ENCODE results near the gene PEAR1.
A peak's percentile ranks its signal among the peaks of the same experiment; 100 is the strongest.

Gene PEAR1

GRCh38 chr1:156877433-156878170 is 15.9 kb upstream of the PEAR1 start:
- no peak overlapping the region for H2BK12ac ChIP-seq (ENCODE audit: low read length in 2 of 2)
- no peak overlapping the region for H2BK5ac ChIP-seq (ENCODE audit: low read depth, low read length, poor library complexity, severe bottlenecking)
- H4K8ac ChIP-seq (ENCODE audit: low read length), result no peak overlapping the region
- no peaks in the 10 kb centered on the region for H3K36me3 ChIP-seq (ENCODE audit: control insufficient read depth in 1 of 2, insufficient read depth in 2 of 2, low read depth in 1 of 2, low read length in 2 of 2)
- H3K4me2 ChIP-seq (ENCODE audit: low read length, poor library complexity, severe bottlenecking), result no peak overlapping the region
- H3K18ac ChIP-seq (ENCODE audit: low read depth in 1 of 2, low read length in 2 of 2), result no peak overlapping the region
- H4K91ac ChIP-seq (ENCODE audit: low read length), result no peak overlapping the region
- no peak overlapping the region for H3K27ac ChIP-seq (ENCODE audit: low read length, poor library complexity, severe bottlenecking)
- H3K4me3 ChIP-seq (ENCODE audit: insufficient read depth in 1 of 2, low read depth in 1 of 2, low read length in 2 of 2), result peak overlapping the region in 1 of 2 experiments; percentile 14
- H3K9ac ChIP-seq (ENCODE audit: low read length), result no peak overlapping the region
- DNase-seq, result no peak
- no peak overlapping the region for H2BK120ac ChIP-seq (ENCODE audit: low read depth, low read length)
- no peak overlapping the region for H3K14ac ChIP-seq (ENCODE audit: low read length in 2 of 2)
- H3K23ac ChIP-seq (ENCODE audit: low read length in 2 of 2), result no peak overlapping the region
- WGBS, result 87% methylated on average over 5 of the region's 5 CpGs
- no peak overlapping the region for H2AFZ ChIP-seq (ENCODE audit: low read depth, low read length)
- H3K27me3 ChIP-seq (ENCODE audit: control insufficient read depth in 1 of 2, insufficient read depth in 1 of 2, low read length in 2 of 2), result peaks cover 68 to 83% of the 10 kb centered on the region in 2 experiments
- H2AK5ac ChIP-seq (ENCODE audit: low read length, severe bottlenecking), result no peak overlapping the region
- no peaks in the 10 kb centered on the region for H3K4me1 ChIP-seq (ENCODE audit: control insufficient read depth, insufficient read depth, low read depth, low read length)
- H3K9me3 ChIP-seq (ENCODE audit: control insufficient read depth, low read length), result no peaks in the 10 kb centered on the region
- H3K4ac ChIP-seq (ENCODE audit: low read depth in 1 of 2, low read length in 2 of 2), result no peak overlapping the region
- H3K79me1 ChIP-seq (replicated peaks; ENCODE audit: low read length, poor library complexity, severe bottlenecking), result no peaks in the 10 kb centered on the region
- no peak overlapping the region for H2BK15ac ChIP-seq (ENCODE audit: low read depth, poor library complexity, severe bottlenecking)

GRCh38 chr1:156879876-156880275 is 13.6 kb upstream of the PEAR1 start:
- H2BK12ac ChIP-seq (ENCODE audit: low read length in 2 of 2), result no peak overlapping the region
- no peak overlapping the region for H4K91ac ChIP-seq (ENCODE audit: low read length)
- no peak overlapping the region for H2BK120ac ChIP-seq (ENCODE audit: low read depth, low read length)
- H2AFZ ChIP-seq (ENCODE audit: low read depth, low read length), result no peak overlapping the region
- no peak overlapping the region for H2BK5ac ChIP-seq (ENCODE audit: low read depth, low read length, poor library complexity, severe bottlenecking)
- no peak overlapping the region for H2AK5ac ChIP-seq (ENCODE audit: low read length, severe bottlenecking)
- 93% methylated on average over 21 of the region's 21 CpGs for WGBS
- H3K27me3 ChIP-seq (ENCODE audit: control insufficient read depth in 1 of 2, insufficient read depth in 1 of 2, low read length in 2 of 2), result peaks cover 80 to 94% of the 10 kb centered on the region in 2 experiments
- no peaks in the 10 kb centered on the region for H3K36me3 ChIP-seq (ENCODE audit: control insufficient read depth in 1 of 2, insufficient read depth in 2 of 2, low read depth in 1 of 2, low read length in 2 of 2)
- no peak overlapping the region for H3K4ac ChIP-seq (ENCODE audit: low read depth in 1 of 2, low read length in 2 of 2)
- no peak overlapping the region for H4K8ac ChIP-seq (ENCODE audit: low read length)
- no peak overlapping the region for H3K18ac ChIP-seq (ENCODE audit: low read depth in 1 of 2, low read length in 2 of 2)
- H3K4me2 ChIP-seq (ENCODE audit: low read length, poor library complexity, severe bottlenecking), result no peak overlapping the region
- H3K9ac ChIP-seq (ENCODE audit: low read length), result no peak overlapping the region
- no peak for DNase-seq
- no peaks in the 10 kb centered on the region for H3K79me1 ChIP-seq (replicated peaks; ENCODE audit: low read length, poor library complexity, severe bottlenecking)
- H3K27ac ChIP-seq (ENCODE audit: low read length, poor library complexity, severe bottlenecking), result no peak overlapping the region
- no peak overlapping the region for H3K14ac ChIP-seq (ENCODE audit: low read length in 2 of 2)
- no peak overlapping the region for H3K4me3 ChIP-seq (ENCODE audit: insufficient read depth in 1 of 2, low read depth in 1 of 2, low read length in 2 of 2)
- H3K9me3 ChIP-seq (ENCODE audit: control insufficient read depth, low read length), result no peaks in the 10 kb centered on the region
- no peak overlapping the region for H2BK15ac ChIP-seq (ENCODE audit: low read depth, poor library complexity, severe bottlenecking)
- no peaks in the 10 kb centered on the region for H3K4me1 ChIP-seq (ENCODE audit: control insufficient read depth, insufficient read depth, low read depth, low read length)
- H3K23ac ChIP-seq (ENCODE audit: low read length in 2 of 2), result no peak overlapping the region

GRCh38 chr1:156880473-156880872 is 13.0 kb upstream of the PEAR1 start:
- Histone ChIP-seq H3K4ac (ENCODE audit: low read depth in 1 of 2, low read length in 2 of 2) (no peak overlapping the region), H2BK15ac (ENCODE audit: low read depth, poor library complexity, severe bottlenecking) (no peak overlapping the region), H2BK5ac (ENCODE audit: low read depth, low read length, poor library complexity, severe bottlenecking) (no peak overlapping the region), H3K23ac (ENCODE audit: low read length in 2 of 2) (no peak overlapping the region), H3K4me2 (ENCODE audit: low read length, poor library complexity, severe bottlenecking) (no peak overlapping the region), H4K8ac (ENCODE audit: low read length) (no peak overlapping the region), H4K91ac (ENCODE audit: low read length) (peak overlapping the region; percentile 34), H3K4me3 (ENCODE audit: insufficient read depth in 1 of 2, low read depth in 1 of 2, low read length in 2 of 2) (no peak overlapping the region), H3K4me1 (ENCODE audit: control insufficient read depth, insufficient read depth, low read depth, low read length) (no peaks in the 10 kb centered on the region), H3K14ac (ENCODE audit: low read length in 2 of 2) (no peak overlapping the region), H2AFZ (ENCODE audit: low read depth, low read length) (no peak overlapping the region), H3K27me3 (ENCODE audit: control insufficient read depth in 1 of 2, insufficient read depth in 1 of 2, low read length in 2 of 2) (peaks cover 82 to 96% of the 10 kb centered on the region in 2 experiments), H2AK5ac (ENCODE audit: low read length, severe bottlenecking) (no peak overlapping the region), H3K36me3 (ENCODE audit: control insufficient read depth in 1 of 2, insufficient read depth in 2 of 2, low read depth in 1 of 2, low read length in 2 of 2) (no peaks in the 10 kb centered on the region), H3K9ac (ENCODE audit: low read length) (no peak overlapping the region), H3K9me3 (ENCODE audit: control insufficient read depth, low read length) (no peaks in the 10 kb centered on the region), H2BK120ac (ENCODE audit: low read depth, low read length) (no peak overlapping the region), H3K18ac (ENCODE audit: low read depth in 1 of 2, low read length in 2 of 2) (no peak overlapping the region), H3K79me1 (replicated peaks; ENCODE audit: low read length, poor library complexity, severe bottlenecking) (no peaks in the 10 kb centered on the region), H2BK12ac (ENCODE audit: low read length in 2 of 2) (no peak overlapping the region), H3K27ac (ENCODE audit: low read length, poor library complexity, severe bottlenecking) (no peak overlapping the region)
- DNase-seq, result no peak
- WGBS, result 80% methylated on average over 4 of the region's 5 CpGs

DNA sequence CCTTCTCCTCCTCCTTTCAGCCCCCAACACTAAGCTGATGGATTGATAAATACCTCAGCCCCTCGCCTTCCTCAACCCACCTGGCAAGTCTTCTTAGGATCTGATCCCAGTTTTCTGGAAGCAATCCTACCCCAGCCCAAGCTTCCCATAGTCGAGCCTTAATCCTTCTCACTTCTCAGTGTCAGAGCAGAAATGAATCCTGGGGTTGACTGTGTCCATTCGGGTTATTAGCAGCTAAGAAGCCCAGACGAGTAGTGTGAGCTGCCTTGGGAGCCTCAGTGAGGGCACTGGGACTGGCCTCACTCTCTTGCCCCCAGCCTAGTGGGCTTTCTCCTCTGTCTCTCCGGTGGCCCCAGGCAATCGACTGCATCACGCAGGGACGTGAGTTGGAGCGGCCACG is 12.4 kb upstream of the PEAR1 start:
- Histone ChIP-seq H2BK12ac (ENCODE audit: low read length in 2 of 2) (no peak overlapping the region), H3K4ac (ENCODE audit: low read depth in 1 of 2, low read length in 2 of 2) (no peak overlapping the region), H3K23ac (ENCODE audit: low read length in 2 of 2) (no peak overlapping the region), H2AK5ac (ENCODE audit: low read length, severe bottlenecking) (no peak overlapping the region), H3K27me3 (ENCODE audit: control insufficient read depth in 1 of 2, insufficient read depth in 1 of 2, low read length in 2 of 2) (peaks cover 82 to 96% of the 10 kb centered on the region in 2 experiments), H3K27ac (ENCODE audit: low read length, poor library complexity, severe bottlenecking) (no peak overlapping the region), H3K14ac (ENCODE audit: low read length in 2 of 2) (no peak overlapping the region), H3K79me1 (replicated peaks; ENCODE audit: low read length, poor library complexity, severe bottlenecking) (no peaks in the 10 kb centered on the region), H2BK15ac (ENCODE audit: low read depth, poor library complexity, severe bottlenecking) (no peak overlapping the region), H3K4me1 (ENCODE audit: control insufficient read depth, insufficient read depth, low read depth, low read length) (no peaks in the 10 kb centered on the region), H4K91ac (ENCODE audit: low read length) (no peak overlapping the region), H2BK120ac (ENCODE audit: low read depth, low read length) (no peak overlapping the region), H2AFZ (ENCODE audit: low read depth, low read length) (no peak overlapping the region), H2BK5ac (ENCODE audit: low read depth, low read length, poor library complexity, severe bottlenecking) (no peak overlapping the region), H3K4me2 (ENCODE audit: low read length, poor library complexity, severe bottlenecking) (no peak overlapping the region), H3K36me3 (ENCODE audit: control insufficient read depth in 1 of 2, insufficient read depth in 2 of 2, low read depth in 1 of 2, low read length in 2 of 2) (no peaks in the 10 kb centered on the region), H3K9me3 (ENCODE audit: control insufficient read depth, low read length) (no peaks in the 10 kb centered on the region), H3K18ac (ENCODE audit: low read depth in 1 of 2, low read length in 2 of 2) (no peak overlapping the region), H3K9ac (ENCODE audit: low read length) (no peak overlapping the region), H3K4me3 (ENCODE audit: insufficient read depth in 1 of 2, low read depth in 1 of 2, low read length in 2 of 2) (no peak overlapping the region), H4K8ac (ENCODE audit: low read length) (no peak overlapping the region)
- no peak for DNase-seq
- WGBS, result 75% methylated on average over 10 of the region's 10 CpGs

Data from mesenchymal stem cell (in vitro differentiated cells and primary cell).